Fibroblast of gingiva (primary cell): ENCODE measurements around the gene MED9.

Experiments used
- DNase-seq: peaks from one replicate; pipeline ENCODE4 v3.0.0-alpha.2; 2011; ENCODE audit warnings: low read depth

The MED9 gene

GRCh38 chr17:17538417-17539391, 61.9 kb downstream of the MED9 start:
- DNase-seq = peak; percentile 29

GRCh38 chr17:17539591-17539990, 62.8 kb downstream of the MED9 start:
- DNase-seq = no peak

- no peak for DNase-seq
Measured at GRCh38 chr17:17540278-17540906, 63.6 kb downstream of the MED9 start.

- no peak for DNase-seq
Measured at GRCh38 chr17:17540935-17541639, 64.3 kb downstream of the MED9 start.

- DNase-seq = no peak
Measured at GRCh38 chr17:17541640-17542001, 64.8 kb downstream of the MED9 start.
